Endothelial cell of umbilical vein (primary cell): ENCODE results near the gene C5AR2. TPM values are rescaled to one million over a fixed set of nuclear protein-coding genes. Genes with fewer than 3 reads are reported as not detected.

Experiments
- BruUV-seq: library from RNA; stranded (reverse); fragments of 400-500 nt; replicated peaks from 2 replicates; lab custom pipeline; 2021; lab: Mats Ljungman, UMichigan
- CTCF ChIA-PET: fragments of 300-600, 350-600 bp; sonication (Branson Sonifier 250); formaldehyde crosslinking; loops from one replicate; lab custom pipeline; 2021; ENCODE audit warnings: antibody characterized with exemption, inconsistent platforms; lab: Charles Lee
- POLR2A ChIA-PET: fragments of 300-600, 350-600 bp; sonication (Branson Sonifier 250); formaldehyde crosslinking; loops from one replicate; lab custom pipeline; 2021; ENCODE audit warnings: antibody characterized with exemption, inconsistent platforms; lab: Charles Lee
- DNase-seq: peaks from one replicate; pipeline ENCODE4 v3.0.0-alpha.2; 2011; ENCODE audit warnings: low read depth, low spot score
- FAIRE-seq: peaks from 2 replicates; lab custom pipeline; 2011; peaks lifted over from hg19 to GRCh38; lab: Jason Lieb, UNC
- H2AFZ ChIP-seq: 2 replicates; pipeline ENCODE4 v1.6.0; 2012; ENCODE audit warnings: low read depth, low read length, control low read depth, inconsistent platforms
- H3K27ac ChIP-seq: 2 replicates; pipeline ENCODE4 v1.5.1; 2011; ENCODE audit warnings: low read depth, mild to moderate bottlenecking, control low read depth, low read length, moderate library complexity; ENCODE audit not compliant: insufficient read depth
- H3K27me3 ChIP-seq, 2 experiments: 2 replicates each; pipeline versions ENCODE4 v1.6.0 to v1.6.1; 2011; ENCODE audit warnings: low read length in 2 of 2, mixed read lengths in 1 of 2; ENCODE audit not compliant: control insufficient read depth in 2 of 2, insufficient read depth in 2 of 2
- H3K36me3 ChIP-seq, 2 experiments: 2 replicates in 1 of 2; 3 replicates in 1 of 2; pipeline ENCODE4 v1.5.1; 2011; ENCODE audit warnings: low read length in 2 of 2, mild to moderate bottlenecking in 1 of 2, moderate library complexity in 1 of 2; ENCODE audit not compliant: control insufficient read depth in 2 of 2, insufficient read depth in 2 of 2; ENCODE audit errors: extremely low read depth in 1 of 2
- H3K4me1 ChIP-seq: 3 replicates; pipeline ENCODE4 v1.5.1; 2011; ENCODE audit warnings: mild to moderate bottlenecking, low read length; ENCODE audit not compliant: control insufficient read depth, insufficient read depth; ENCODE audit errors: extremely low read depth
- H3K4me2 ChIP-seq: 2 replicates; pipeline ENCODE4 v1.6.1; 2011; ENCODE audit warnings: low read length, control low read depth, mixed read lengths; ENCODE audit not compliant: insufficient read depth
- H3K4me3 ChIP-seq, 3 experiments: fragments of 200-600 bp in 1 of 3; sonication (generic), shearing (Covaris generic) in 1 of 3; replicated peaks in 1 of 3; 2 replicates each; pipeline ENCODE4 v1.5.1; 2011 to 2016; ENCODE audit warnings: control low read depth in 3 of 3, low read length in 3 of 3, mild to moderate bottlenecking in 2 of 3, inconsistent platforms in 1 of 3, low read depth in 1 of 3, moderate library complexity in 1 of 3; ENCODE audit not compliant: insufficient read depth in 1 of 3
- H3K79me2 ChIP-seq: 2 replicates; pipeline ENCODE4 v1.6.0; 2012; ENCODE audit warnings: low read length, inconsistent platforms; ENCODE audit not compliant: control insufficient read depth, insufficient read depth
- H3K9ac ChIP-seq: replicated peaks from 2 replicates; pipeline ENCODE3; 2011; ENCODE audit warnings: low read length, control low read depth; ENCODE audit not compliant: insufficient read depth; ENCODE audit errors: extremely low read depth
- H3K9me1 ChIP-seq: replicated peaks from 3 replicates; pipeline ENCODE4 v1.6.0; 2011; ENCODE audit warnings: mild to moderate bottlenecking, low read length; ENCODE audit not compliant: control insufficient read depth, insufficient read depth; ENCODE audit errors: extremely low read depth
- H3K9me3 ChIP-seq: replicated peaks from 2 replicates; pipeline ENCODE4 v1.5.1; 2012; ENCODE audit warnings: low read length, inconsistent platforms; ENCODE audit not compliant: control insufficient read depth, insufficient read depth
- H4K20me1 ChIP-seq: replicated peaks from 2 replicates; pipeline ENCODE3; 2011; ENCODE audit warnings: mild to moderate bottlenecking, low read length; ENCODE audit not compliant: control insufficient read depth, insufficient read depth; ENCODE audit errors: extremely low read depth
- CTCF ChIP-seq, 2 donors: IDR thresholded peaks; 1 replicate in 1 of 2; 2 replicates in 1 of 2; pipeline ENCODE4 v1.5.1; 2011; ENCODE audit warnings: low read length in 2 of 2, mild to moderate bottlenecking in 2 of 2, moderate library complexity in 2 of 2, control low read depth in 1 of 2, inconsistent platforms in 1 of 2, low read depth in 1 of 2; ENCODE audit not compliant: insufficient read depth in 1 of 2; ENCODE audit errors: extremely low read depth in 1 of 2
- EZH2 ChIP-seq: IDR thresholded peaks from 2 replicates; pipeline ENCODE4 v1.6.1; 2012; ENCODE audit warnings: borderline replicate concordance, low read depth, mild to moderate bottlenecking, moderate library complexity, low read length, inconsistent platforms; ENCODE audit not compliant: severe bottlenecking
- FOS ChIP-seq: IDR thresholded peaks from 2 replicates; pipeline ENCODE4 v1.6.1; 2011; ENCODE audit warnings: mild to moderate bottlenecking, low read length, moderate library complexity, borderline replicate concordance; ENCODE audit not compliant: insufficient read depth
- GATA2 ChIP-seq: IDR thresholded peaks from 2 replicates; pipeline ENCODE4 v1.7.0; 2011; ENCODE audit warnings: low read depth, mild to moderate bottlenecking, moderate library complexity, mixed read lengths, low read length; ENCODE audit not compliant: insufficient read length, insufficient read depth
- JUN ChIP-seq: IDR thresholded peaks from 2 replicates; pipeline ENCODE4 v1.6.1; 2011; ENCODE audit warnings: borderline replicate concordance, low read depth; ENCODE audit not compliant: insufficient read length, insufficient read depth
- MYC ChIP-seq: IDR thresholded peaks from one replicate; pipeline ENCODE4 v1.6.1; 2011; ENCODE audit warnings: mild to moderate bottlenecking, low read depth, low read length
- POLR2A ChIP-seq: IDR thresholded peaks from 2 replicates; pipeline ENCODE4 v1.6.1; 2012; ENCODE audit warnings: low read depth, mild to moderate bottlenecking, control low read depth, low read length
- POLR2AphosphoS5 ChIP-seq: IDR thresholded peaks from 2 replicates; pipeline ENCODE4 v1.6.1; 2012; ENCODE audit warnings: low read depth, mild to moderate bottlenecking, control low read depth, low read length, moderate library complexity; ENCODE audit not compliant: insufficient read depth
- dilution Hi-C: fragments of 300-500 bp; cut with MboI; formaldehyde crosslinking; loops from one replicate; pipeline ENCODE4 v1.15.0; 2019; ENCODE audit warnings: low sequenced_read_pairs; ENCODE audit not compliant: extremely low pct_ligation_motif_present
- intact Hi-C: fragments of 100-400 bp; cut with micrococcal nuclease; formaldehyde crosslinking; loops from one replicate; pipeline ENCODE4 v1.10.0; 2022
- polyA plus RNA-seq, 4 experiments: library from polyadenylated mRNA; depleted of rRNA in 3 of 4; stranded (reverse) in 3 of 4; unstranded in 1 of 4; fragments of >200 nt; gene quantifications; 2 replicates each; pipeline versions ENCODE4 v1.2.1 to v1.2.3, GENCODE V29; 2011 to 2012; ENCODE audit warnings: missing spikeins in 1 of 4
- total RNA-seq: library from RNA; stranded (reverse); gene quantifications from 2 replicates; pipeline ENCODE4 v1.2.3, GENCODE V29; 2021
- TF ChIP-seq, protein P1 (sequence below): IDR thresholded peaks from 2 replicates; pipeline ENCODE4 v1.6.1; 2011; ENCODE audit not compliant: insufficient read depth, insufficient read length

The C5AR2 gene
- total and polyA plus RNA-seq, 2 donors (not counting 3 experiments of a cell fraction or from before 2014, with no cell fraction given), result not detected

GRCh38 chr19:47341734-47342133 is 9.8 kb downstream of the C5AR2 start:
- Histone ChIP-seq H3K79me2 (no peaks in the 10 kb centered on the region), H3K4me3 (no peak overlapping the region), H4K20me1 (no peaks in the 10 kb centered on the region), H3K4me1 (no peaks in the 10 kb centered on the region), H3K9me3 (no peaks in the 10 kb centered on the region), H3K9me1 (no peaks in the 10 kb centered on the region), H3K9ac (no peak overlapping the region), H3K27me3 (no peaks in the 10 kb centered on the region), H3K27ac (no peak overlapping the region), H3K4me2 (no peak overlapping the region), H2AFZ (no peak overlapping the region), H3K36me3 (no peaks in the 10 kb centered on the region)
- ChIA-PET CTCF (interaction anchor here (1.1 to 1.5 kb wide), 2 partner anchors 37 to 50 kb away, joined by 3 to 4 read pairs; no protein-coding TSS in a partner anchor), POLR2A (no interaction called here)
- dilution Hi-C loops, result no loop called here
- TF ChIP-seq MYC, result no peak
- TF ChIP-seq JUN, result no peak
- TF ChIP-seq GATA2, result no peak
- TF ChIP-seq, protein P1, sequence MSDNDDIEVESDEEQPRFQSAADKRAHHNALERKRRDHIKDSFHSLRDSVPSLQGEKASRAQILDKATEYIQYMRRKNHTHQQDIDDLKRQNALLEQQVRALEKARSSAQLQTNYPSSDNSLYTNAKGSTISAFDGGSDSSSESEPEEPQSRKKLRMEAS, result no peak
- no peak for TF ChIP-seq EZH2
- no peak for TF ChIP-seq POLR2AphosphoS5
- TF ChIP-seq POLR2A, result no peak
- no peak for TF ChIP-seq CTCF (IDR thresholded peaks at IDR 0.05; ENCODE audit: extremely low read depth in 1 of 2, insufficient read depth in 1 of 2, low read depth in 1 of 2, low read length in 2 of 2)
- TF ChIP-seq FOS, result no peak
- intact Hi-C loops, result no loop called here
- FAIRE-seq, result no peak
- DNase-seq, result no peak
- BruUV-seq, result no TSS peak
